HUES64 (cell line): Measurements from ENCODE around the gene TMEM184A.

Experiments used
- H3K27ac ChIP-seq: 2 replicates; pipeline ENCODE4 v1.7.0; 2013; ENCODE audit warnings: low read depth, low read length, inconsistent platforms
- H3K27me3 ChIP-seq: 2 replicates; pipeline ENCODE4 v1.6.1; 2013; ENCODE audit warnings: mild to moderate bottlenecking, low read length; ENCODE audit not compliant: insufficient read depth
- H3K36me3 ChIP-seq: 2 replicates; pipeline ENCODE4 v1.6.1; 2013; ENCODE audit warnings: mild to moderate bottlenecking, low read length; ENCODE audit not compliant: insufficient read depth
- H3K4me1 ChIP-seq: 2 replicates; pipeline ENCODE4 v1.6.1; 2013; ENCODE audit warnings: mild to moderate bottlenecking, low read length, moderate library complexity; ENCODE audit not compliant: insufficient read depth
- H3K4me3 ChIP-seq: 2 replicates; pipeline ENCODE4 v1.5.1; 2013; ENCODE audit warnings: mild to moderate bottlenecking, low read length, moderate library complexity
- H3K9ac ChIP-seq: 2 replicates; pipeline ENCODE4 v1.6.1; 2013; ENCODE audit warnings: mild to moderate bottlenecking, low read depth, low read length
- H3K9me3 ChIP-seq: 2 replicates; pipeline ENCODE4 v1.6.1; 2013; ENCODE audit warnings: low read depth, low read length; ENCODE audit not compliant: insufficient read depth
- WGBS: fragments of 150-250, 120-280 bp; methylation state at CpG from one replicate; pipeline ENCODE4 v1.1.7; 2013; ENCODE audit warnings: missing lambda C conversion rate; 5-methylcytosine and 5-hydroxymethylcytosine counted together

Gene TMEM184A

GRCh38 chr7:1501487-1502270, 54.3 kb downstream of the TMEM184A start:
- H3K27ac ChIP-seq: no peak overlapping the region
- no peak overlapping the region for H3K9ac ChIP-seq
- H3K4me1 ChIP-seq: peaks cover 4% of the 10 kb centered on the region; the same call in 1 of the 2 replicates
- no peak overlapping the region for H3K4me3 ChIP-seq
- 93% methylated on average over 21 of the region's 21 CpGs for WGBS
- H3K27me3 ChIP-seq: no peaks in the 10 kb centered on the region
- H3K9me3 ChIP-seq: no peaks in the 10 kb centered on the region
- H3K36me3 ChIP-seq: peaks cover 55% of the 10 kb centered on the region

GRCh38 chr7:1500064-1500807, 55.8 kb downstream of the TMEM184A start:
- 95% methylated on average over 34 of the region's 34 CpGs for WGBS
- H3K4me1 ChIP-seq: peaks cover 4% of the 10 kb centered on the region; the same call in 1 of the 2 replicates
- no peak overlapping the region for H3K9ac ChIP-seq
- H3K27ac ChIP-seq: no peak overlapping the region
- no peaks in the 10 kb centered on the region for H3K27me3 ChIP-seq
- no peak overlapping the region for H3K4me3 ChIP-seq
- H3K9me3 ChIP-seq: no peaks in the 10 kb centered on the region
- H3K36me3 ChIP-seq: peaks cover 67% of the 10 kb centered on the region

- WGBS: 95% methylated on average over 33 of the region's 33 CpGs
- H3K27me3 ChIP-seq: no peaks in the 10 kb centered on the region
- H3K4me1 ChIP-seq: peaks cover 4% of the 10 kb centered on the region; the same call in 1 of the 2 replicates
- H3K27ac ChIP-seq: no peak overlapping the region
- peaks cover 73% of the 10 kb centered on the region for H3K36me3 ChIP-seq
- no peak overlapping the region for H3K9ac ChIP-seq
- no peak overlapping the region for H3K4me3 ChIP-seq
- H3K9me3 ChIP-seq: no peaks in the 10 kb centered on the region
Measured at GRCh38 chr7:1499367-1500029, 56.5 kb downstream of the TMEM184A start.

- H3K4me3 ChIP-seq: no peak overlapping the region
- H3K36me3 ChIP-seq: peaks cover 81% of the 10 kb centered on the region
- H3K27ac ChIP-seq: no peak overlapping the region
- no peaks in the 10 kb centered on the region for H3K9me3 ChIP-seq
- 96% methylated on average over 56 of the region's 62 CpGs for WGBS
- no peak overlapping the region for H3K9ac ChIP-seq
- peaks cover 4% of the 10 kb centered on the region; the same call in 1 of the 2 replicates for H3K4me1 ChIP-seq
- no peaks in the 10 kb centered on the region for H3K27me3 ChIP-seq
Measured at GRCh38 chr7:1498370-1499305, 57.4 kb downstream of the TMEM184A start.

- no peaks in the 10 kb centered on the region for H3K9me3 ChIP-seq
- no peak overlapping the region for H3K27ac ChIP-seq
- no peak overlapping the region for H3K4me3 ChIP-seq
- 95% methylated on average over 37 of the region's 37 CpGs for WGBS
- H3K36me3 ChIP-seq: peaks cover 80% of the 10 kb centered on the region
- no peaks in the 10 kb centered on the region for H3K4me1 ChIP-seq
- H3K27me3 ChIP-seq: no peaks in the 10 kb centered on the region
- no peak overlapping the region for H3K9ac ChIP-seq
Measured at GRCh38 chr7:1497293-1497927, 58.6 kb downstream of the TMEM184A start.

GRCh38 chr7:1496531-1497292, 59.3 kb downstream of the TMEM184A start:
- Histone ChIP-seq H3K27ac (no peak overlapping the region), H3K27me3 (no peaks in the 10 kb centered on the region), H3K36me3 (peaks cover 80% of the 10 kb centered on the region), H3K9me3 (no peaks in the 10 kb centered on the region), H3K4me3 (no peak overlapping the region), H3K9ac (no peak overlapping the region), H3K4me1 (no peaks in the 10 kb centered on the region)
- 95% methylated on average over 33 of the region's 33 CpGs for WGBS

- peaks cover 82% of the 10 kb centered on the region for H3K36me3 ChIP-seq
- no peak overlapping the region for H3K9ac ChIP-seq
- no peak overlapping the region for H3K4me3 ChIP-seq
- no peaks in the 10 kb centered on the region for H3K9me3 ChIP-seq
- H3K27ac ChIP-seq: no peak overlapping the region
- H3K27me3 ChIP-seq: no peaks in the 10 kb centered on the region
- H3K4me1 ChIP-seq: no peaks in the 10 kb centered on the region
- WGBS: 93% methylated on average over 34 of the region's 34 CpGs
Measured at GRCh38 chr7:1495564-1496242, 60.3 kb downstream of the TMEM184A start.

GRCh38 chr7:1494866-1495563, 61.0 kb downstream of the TMEM184A start:
- no peaks in the 10 kb centered on the region for H3K9me3 ChIP-seq
- H3K27me3 ChIP-seq: no peaks in the 10 kb centered on the region
- H3K4me3 ChIP-seq: no peak overlapping the region
- no peak overlapping the region for H3K27ac ChIP-seq
- H3K9ac ChIP-seq: no peak overlapping the region
- H3K4me1 ChIP-seq: no peaks in the 10 kb centered on the region
- peaks cover 82% of the 10 kb centered on the region for H3K36me3 ChIP-seq
- 96% methylated on average over 27 of the region's 27 CpGs for WGBS

- Histone ChIP-seq H3K36me3 (peaks cover 82% of the 10 kb centered on the region), H3K4me3 (no peak overlapping the region)
- WGBS: 94% methylated on average over 25 of the region's 25 CpGs
Measured at GRCh38 chr7:1494447-1494846, 61.6 kb downstream of the TMEM184A start.

More at GRCh38 chr7:1494447-1494846, 61.6 kb downstream of the TMEM184A start:
- no peak overlapping the region for H3K27ac ChIP-seq
- H3K9me3 ChIP-seq: no peaks in the 10 kb centered on the region
- H3K27me3 ChIP-seq: no peaks in the 10 kb centered on the region
- H3K9ac ChIP-seq: no peak overlapping the region
- H3K4me1 ChIP-seq: no peaks in the 10 kb centered on the region
